Glutamatergic neuron (in vitro differentiated cells): ENCODE data around the gene TNNT3. TPM values are rescaled to one million over a fixed set of nuclear protein-coding genes. Genes with fewer than 3 reads are reported as not detected.
"Not testable (repeated sequence)": the region's sequence is repeated elsewhere in the genome, so short reads cannot be mapped to it uniquely, and the experiment has no call there.

Source experiments
- DNase-seq: peaks from one replicate; pipeline ENCODE4 v3.0.0; 2022
- H3K27ac Mint-ChIP-seq: one replicate; pipeline ENCODE4 v1.8.0; 2020; ENCODE audit warnings: mild to moderate bottlenecking, mixed read lengths, inconsistent platforms; ENCODE audit not compliant: unreplicated experiment
- H3K27me3 Mint-ChIP-seq: one replicate; pipeline ENCODE4 v1.8.0; 2020; ENCODE audit warnings: mild to moderate bottlenecking, moderate library complexity, mixed read lengths, inconsistent platforms; ENCODE audit not compliant: unreplicated experiment
- H3K36me3 Mint-ChIP-seq: one replicate; pipeline ENCODE4 v1.8.0; 2020; ENCODE audit warnings: mild to moderate bottlenecking, mixed read lengths, inconsistent platforms; ENCODE audit not compliant: unreplicated experiment
- H3K4me1 Mint-ChIP-seq: one replicate; pipeline ENCODE4 v1.8.0; 2020; ENCODE audit warnings: mild to moderate bottlenecking, low read depth, mixed read lengths, inconsistent platforms; ENCODE audit not compliant: unreplicated experiment
- H3K4me3 Mint-ChIP-seq: one replicate; pipeline ENCODE4 v1.8.0; 2020; ENCODE audit warnings: mild to moderate bottlenecking, mixed read lengths, inconsistent platforms; ENCODE audit not compliant: unreplicated experiment
- H3K9me3 Mint-ChIP-seq: one replicate; pipeline ENCODE4 v1.8.0; 2020; ENCODE audit warnings: mild to moderate bottlenecking, moderate library complexity, mixed read lengths, inconsistent platforms; ENCODE audit not compliant: unreplicated experiment
- total RNA-seq: library from RNA; stranded (reverse); fragmentation: NEBNext Ultra II Directional; extraction: Animal tissue kit (Norgen Biotek cat#: 25700); gene quantifications from one replicate; pipeline ENCODE4 v1.2.1, GENCODE V29; 2021; ENCODE audit not compliant: unreplicated experiment
- TF ChIP-seq, protein P1 (sequence below): fragments of 200-600 bp; sonication (generic); IDR thresholded peaks from one replicate; pipeline ENCODE4 v1.5.0; 2021; ENCODE audit not compliant: partially characterized antibody, unreplicated experiment

TNNT3 gene
- total RNA-seq, 1 donor from 2014 or later: not detected

GRCh38 chr11:1872267-1872985, 47.1 kb upstream of the TNNT3 start:
- peak; percentile 12 for DNase-seq
- no peak overlapping the region for H3K27ac Mint-ChIP-seq

GRCh38 chr11:1873048-1873812, 46.3 kb upstream of the TNNT3 start:
- peaks cover 1% of the 10 kb centered on the region for H3K4me1 Mint-ChIP-seq
- H3K9me3 Mint-ChIP-seq: peaks cover 2% of the 10 kb centered on the region
- no peaks in the 10 kb centered on the region for H3K36me3 Mint-ChIP-seq
- peak; percentile 12 for DNase-seq
- H3K4me3 Mint-ChIP-seq: no peak overlapping the region
- no peak overlapping the region for H3K27ac Mint-ChIP-seq
- H3K27me3 Mint-ChIP-seq: peaks cover 11% of the 10 kb centered on the region
- TF ChIP-seq, protein P1, sequence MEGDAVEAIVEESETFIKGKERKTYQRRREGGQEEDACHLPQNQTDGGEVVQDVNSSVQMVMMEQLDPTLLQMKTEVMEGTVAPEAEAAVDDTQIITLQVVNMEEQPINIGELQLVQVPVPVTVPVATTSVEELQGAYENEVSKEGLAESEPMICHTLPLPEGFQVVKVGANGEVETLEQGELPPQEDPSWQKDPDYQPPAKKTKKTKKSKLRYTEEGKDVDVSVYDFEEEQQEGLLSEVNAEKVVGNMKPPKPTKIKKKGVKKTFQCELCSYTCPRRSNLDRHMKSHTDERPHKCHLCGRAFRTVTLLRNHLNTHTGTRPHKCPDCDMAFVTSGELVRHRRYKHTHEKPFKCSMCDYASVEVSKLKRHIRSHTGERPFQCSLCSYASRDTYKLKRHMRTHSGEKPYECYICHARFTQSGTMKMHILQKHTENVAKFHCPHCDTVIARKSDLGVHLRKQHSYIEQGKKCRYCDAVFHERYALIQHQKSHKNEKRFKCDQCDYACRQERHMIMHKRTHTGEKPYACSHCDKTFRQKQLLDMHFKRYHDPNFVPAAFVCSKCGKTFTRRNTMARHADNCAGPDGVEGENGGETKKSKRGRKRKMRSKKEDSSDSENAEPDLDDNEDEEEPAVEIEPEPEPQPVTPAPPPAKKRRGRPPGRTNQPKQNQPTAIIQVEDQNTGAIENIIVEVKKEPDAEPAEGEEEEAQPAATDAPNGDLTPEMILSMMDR: no peak

More at GRCh38 chr11:1872267-1872985, 47.1 kb upstream of the TNNT3 start:
- Mint-ChIP-seq H3K36me3 (no peaks in the 10 kb centered on the region), H3K4me1 (no peaks in the 10 kb centered on the region), H3K4me3 (no peak overlapping the region), H3K27me3 (peaks cover 9% of the 10 kb centered on the region), H3K9me3 (peaks cover 2% of the 10 kb centered on the region)
- TF ChIP-seq, protein P1: no peak

- DNase-seq: peak; percentile 3
- not testable (repeated sequence) for H3K9me3 Mint-ChIP-seq, H3K27ac Mint-ChIP-seq, H3K36me3 Mint-ChIP-seq, H3K4me1 Mint-ChIP-seq, H3K4me3 Mint-ChIP-seq
- H3K27me3 Mint-ChIP-seq: peaks cover 11% of the 10 kb centered on the region
Measured at GRCh38 chr11:1873813-1874150, 45.7 kb upstream of the TNNT3 start.

- not testable (repeated sequence) for H3K9me3 Mint-ChIP-seq, H3K36me3 Mint-ChIP-seq, H3K27me3 Mint-ChIP-seq, H3K4me3 Mint-ChIP-seq, H3K4me1 Mint-ChIP-seq, H3K27ac Mint-ChIP-seq
- peak; percentile 32 for DNase-seq
Measured at GRCh38 chr11:1874441-1875092, 44.9 kb upstream of the TNNT3 start.

GRCh38 chr11:1875093-1875850, 44.2 kb upstream of the TNNT3 start:
- Mint-ChIP-seq H3K27me3 (peaks cover 9% of the 10 kb centered on the region), H3K27ac (peak overlapping the region; percentile 53), H3K4me1 (peaks cover 1% of the 10 kb centered on the region), H3K4me3 (no peak overlapping the region), H3K9me3 (peaks cover 2% of the 10 kb centered on the region), H3K36me3 (no peaks in the 10 kb centered on the region)
- DNase-seq: peak; percentile 34
- TF ChIP-seq, protein P1: no peak

DNA sequence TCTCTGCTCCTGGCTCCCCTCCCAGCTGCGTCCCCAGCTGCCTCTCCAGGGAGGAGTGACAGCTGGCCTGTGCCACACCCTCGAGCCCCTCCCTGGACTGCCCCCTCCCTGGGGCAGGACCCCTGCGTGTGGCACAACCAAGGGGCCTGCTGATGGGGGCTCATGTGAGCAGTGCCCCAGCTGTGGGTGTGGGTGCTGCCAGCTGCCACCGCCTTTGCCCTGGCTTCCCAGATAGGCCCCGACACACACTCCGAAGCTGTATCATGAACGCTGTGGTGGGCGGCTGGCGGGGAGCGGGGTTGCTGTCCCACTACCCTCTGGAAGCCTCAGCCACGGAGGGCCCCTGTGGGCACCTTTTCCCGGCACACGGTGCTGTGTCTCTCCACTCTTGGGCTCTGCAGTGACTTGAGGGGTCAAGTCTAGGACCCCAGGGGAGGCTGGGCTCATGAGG, 43.6 kb upstream of the TNNT3 start:
- H3K27ac Mint-ChIP-seq, H3K4me1 Mint-ChIP-seq, H3K4me3 Mint-ChIP-seq, H3K36me3 Mint-ChIP-seq, H3K27me3 Mint-ChIP-seq, H3K9me3 Mint-ChIP-seq: not testable (repeated sequence)
- DNase-seq: peak; percentile 42
